GM12878 (cell line): Measurements from ENCODE around the gene ZNF836. TPM values are rescaled to one million over a fixed set of nuclear protein-coding genes. Genes with fewer than 3 reads are reported as not detected.

Experiments
- ATAC-seq: fragments of 200-7000 bp; cut with Tn5 transposase; 3 replicates; pipeline ENCODE4 v1.9.1; 2020; ENCODE audit warnings: mild to moderate bottlenecking, moderate library complexity
- BruUV-seq: library from RNA; stranded (reverse); fragments of 400-500 nt; replicated peaks from 2 replicates; lab custom pipeline; 2021; lab: Mats Ljungman, UMichigan
- CTCF ChIA-PET: fragments of 300-600 bp; sonication (Branson Sonifier 250); formaldehyde crosslinking; extraction: SDS; loops from one replicate; lab custom pipeline; 2021; ENCODE audit warnings: inconsistent platforms; lab: Yijun Ruan, JAX
- POLR2A ChIA-PET: fragments of 350-600 bp; formaldehyde crosslinking; extraction: SDS; loops from one replicate; lab custom pipeline; 2021; ENCODE audit warnings: inconsistent platforms; lab: Charles Lee
- RAD21 ChIA-PET: fragments of 300-600 bp; sonication (Branson Sonifier 250); formaldehyde crosslinking; loops from one replicate; lab custom pipeline; 2023; ENCODE audit warnings: antibody characterized with exemption; ENCODE audit not compliant: unreplicated experiment; lab: Charles Lee
- SMC1A ChIA-PET: fragments of 300-600 bp; sonication (Branson Sonifier 250); formaldehyde crosslinking; loops from one replicate; lab custom pipeline; 2023; ENCODE audit not compliant: unreplicated experiment, uncharacterized antibody; lab: Charles Lee
- DNase-seq: peaks from one replicate; pipeline ENCODE4 v3.0.0-alpha.2; 2011; ENCODE audit warnings: low read depth, low spot score
- FAIRE-seq: peaks from 3 replicates; lab custom pipeline; 2011; peaks lifted over from hg19 to GRCh38; lab: Jason Lieb, UNC
- H2AFZ ChIP-seq: 2 replicates; pipeline ENCODE4 v1.6.0; 2011; ENCODE audit warnings: low read depth, low read length, control low read depth; ENCODE audit not compliant: control insufficient read depth
- H3K27ac ChIP-seq: 2 replicates; pipeline ENCODE4 v1.5.1; 2011; ENCODE audit warnings: control low read depth; ENCODE audit not compliant: control insufficient read depth, insufficient read depth
- H3K27me3 ChIP-seq, 2 experiments: replicated peaks in 1 of 2; 2 replicates each; pipeline versions ENCODE4 v1.6.0 to v1.6.1; 2011; ENCODE audit warnings: low read length in 1 of 2; ENCODE audit not compliant: control insufficient read depth in 2 of 2, insufficient read depth in 2 of 2
- H3K36me3 ChIP-seq, 2 experiments: 2 replicates each; pipeline ENCODE4 v1.5.1; 2011; ENCODE audit warnings: low read length in 1 of 2; ENCODE audit not compliant: control insufficient read depth in 2 of 2, insufficient read depth in 2 of 2
- H3K4me1 ChIP-seq: 2 replicates; pipeline ENCODE4 v1.6.1; 2011; ENCODE audit warnings: mild to moderate bottlenecking, low read length, moderate library complexity, mixed read lengths; ENCODE audit not compliant: control insufficient read depth, insufficient read depth
- H3K4me2 ChIP-seq: 2 replicates; pipeline ENCODE4 v1.6.0; 2011; ENCODE audit warnings: control low read depth; ENCODE audit not compliant: control insufficient read depth, insufficient read depth
- H3K4me3 ChIP-seq: fragments of 200-600 bp; sonication (generic); 2 replicates; pipeline ENCODE4 v1.5.1; 2016
- H3K79me2 ChIP-seq: 2 replicates; pipeline ENCODE4 v1.6.0; 2011; ENCODE audit warnings: low read length; ENCODE audit not compliant: control insufficient read depth, insufficient read depth
- H3K9ac ChIP-seq: 2 replicates; pipeline ENCODE4 v1.8.0; 2011; ENCODE audit warnings: low read length, control low read depth, mixed read lengths; ENCODE audit not compliant: control insufficient read depth, insufficient read depth
- H3K9me3 ChIP-seq: replicated peaks from 3 replicates; pipeline ENCODE4 v1.5.1; 2011; ENCODE audit warnings: mild to moderate bottlenecking, low read length; ENCODE audit not compliant: control insufficient read depth, insufficient read depth
- H4K20me1 ChIP-seq: 2 replicates; pipeline ENCODE4 v1.6.0; 2011; ENCODE audit not compliant: control insufficient read depth, insufficient read depth
- CTCF ChIP-seq, 3 experiments: IDR thresholded peaks in 2 of 3; conservative IDR thresholded peaks in 1 of 3; 2 replicates each; pipeline ENCODE4 v1.5.1; 2011; ENCODE audit warnings: low read depth in 3 of 3, low read length in 3 of 3, mild to moderate bottlenecking in 3 of 3, control low read depth in 2 of 3, moderate library complexity in 2 of 3, inconsistent platforms in 1 of 3, mixed read lengths in 1 of 3; ENCODE audit not compliant: control insufficient read depth in 2 of 3, insufficient read depth in 1 of 3; ENCODE audit errors: extremely low read depth in 1 of 3
- EED ChIP-seq: sonication (generic); IDR thresholded peaks from 2 replicates; pipeline ENCODE4 v1.6.1; 2016; ENCODE audit warnings: antibody characterized with exemption, low read depth
- EGR1 ChIP-seq, 2 experiments: IDR thresholded peaks; 1 replicate in 1 of 2; 2 replicates in 1 of 2; pipeline ENCODE4 v1.6.1; 2011 to 2012; ENCODE audit warnings: low read depth in 2 of 2, low read length in 2 of 2, borderline replicate concordance in 1 of 2, mild to moderate bottlenecking in 1 of 2, moderate library complexity in 1 of 2
- ETV6 ChIP-seq, 2 experiments: fragments of 450-650 bp in 1 of 2; IDR thresholded peaks in 1 of 2; conservative IDR thresholded peaks in 1 of 2; 2 replicates each; pipeline ENCODE4 v1.6.1; 2014; ENCODE audit warnings: antibody characterized with exemption in 1 of 2, borderline replicate concordance in 1 of 2, low read depth in 1 of 2, mild to moderate bottlenecking in 1 of 2, moderate library complexity in 1 of 2
- GATAD2B ChIP-seq: fragments of 450-650 bp; conservative IDR thresholded peaks from 2 replicates; pipeline ENCODE4 v1.6.1; 2017; ENCODE audit warnings: low read depth, mild to moderate bottlenecking, moderate library complexity
- LARP7 ChIP-seq: fragments of 450-650 bp; IDR thresholded peaks from 2 replicates; pipeline ENCODE4 v1.6.1; 2017; ENCODE audit warnings: mild to moderate bottlenecking
- MAX ChIP-seq: IDR thresholded peaks from 2 replicates; pipeline ENCODE4 v1.6.1; 2012; ENCODE audit warnings: low read depth, low read length, improper control_type of control experiment
- PBX3 ChIP-seq: IDR thresholded peaks from 2 replicates; pipeline ENCODE4 v1.6.1; 2011; ENCODE audit warnings: mild to moderate bottlenecking, low read depth, low read length, moderate library complexity; ENCODE audit not compliant: insufficient replicate concordance
- RCOR1 ChIP-seq: conservative IDR thresholded peaks from 2 replicates; pipeline ENCODE4 v1.6.1; 2012; ENCODE audit warnings: low read depth, low read length, improper control_type of control experiment
- SRF ChIP-seq, 2 experiments: IDR thresholded peaks; 2 replicates each; pipeline ENCODE4 v1.6.1; 2011; ENCODE audit warnings: low read depth in 2 of 2, low read length in 2 of 2, mild to moderate bottlenecking in 1 of 2, moderate library complexity in 1 of 2
- SUZ12 ChIP-seq: fragments of 200-600 bp; sonication (generic); IDR thresholded peaks from one replicate; pipeline ENCODE4 v1.6.1; 2018; ENCODE audit warnings: antibody characterized with exemption, mild to moderate bottlenecking; ENCODE audit not compliant: unreplicated experiment
- YY1 ChIP-seq: IDR thresholded peaks from 2 replicates; pipeline ENCODE4 v1.6.1; 2011; ENCODE audit warnings: low read depth, mild to moderate bottlenecking, low read length
- WGBS: methylation state at CpG from one replicate; pipeline ENCODE4 v1.1.6; 2016; ENCODE audit warnings: low lambda C conversion rate; ENCODE audit not compliant: insufficient replicate concordance, insufficient coverage; ENCODE audit errors: missing lambda C conversion rate; 5-methylcytosine and 5-hydroxymethylcytosine counted together
- in situ Hi-C: fragments of 300-500 bp; cut with MboI; formaldehyde crosslinking; loops from 9 replicates; pipeline ENCODE4 v1.14.3; 2018; ENCODE audit warnings: mixed read lengths
- intact Hi-C: fragments of 100-400 bp; cut with micrococcal nuclease; formaldehyde crosslinking; loops from one replicate; pipeline ENCODE4 v1.14.2; 2022; ENCODE audit not compliant: unreplicated experiment
- polyA plus RNA-seq, 11 experiments: library from polyadenylated mRNA; depleted of rRNA in 4 of 11; unstranded in 6 of 11; stranded (reverse) in 5 of 11; fragments of >200 nt; fragmentation: Nextera tagmentation in 4 of 11; fragmentation: Illumina TruSeq in 1 of 11; extraction: Ambion mirVana in 4 of 11; extraction: Trizol in 1 of 11; gene quantifications; 1 replicate in 1 of 11; 2 replicates in 10 of 11; pipeline versions ENCODE4 v1.2.1 to v1.2.3, GENCODE V29; 2011 to 2016; ENCODE audit warnings: inconsistent platforms in 2 of 11, missing spikeins in 2 of 11, low read depth in 1 of 11
- total RNA-seq, 4 experiments: library from RNA; depleted of rRNA in 3 of 4; stranded (reverse); fragments of >200 nt in 3 of 4; fragmentation: Illumina TruSeq in 1 of 4; extraction: Trizol in 1 of 4; gene quantifications; 2 replicates each; pipeline versions ENCODE4 v1.2.1 to v1.2.3, GENCODE V29; 2013 to 2021

Gene ZNF836
- total and polyA plus RNA-seq, 10 of the 15 experiments (the other 5 are each of a cell fraction or from before 2014, with no cell fraction given) = 4.5 to 9.2 (median 6.2) TPM

- ATAC-seq (no peak), FAIRE-seq (no peak), DNase-seq (no peak)
- H4K20me1 ChIP-seq = no peaks in the 10 kb centered on the region
- ChIA-PET CTCF (no interaction called here), RAD21 (no interaction called here), POLR2A (interaction anchor here (0.6 to 1.2 kb wide), 2 partner anchors 19 to 126 kb away, joined by 3 to 5 read pairs; no protein-coding TSS in a partner anchor), SMC1A (no interaction called here)
- TF ChIP-seq EED = no peak
- TF ChIP-seq SUZ12 = no peak
- TF ChIP-seq YY1 = no peak
- no peak for TF ChIP-seq RCOR1
- TF ChIP-seq MAX = no peak
- TF ChIP-seq LARP7 = no peak
- TF ChIP-seq GATAD2B = no peak
- TF ChIP-seq CTCF (IDR thresholded peaks at IDR 0.05 in 2 of 3, conservative IDR thresholded peaks at IDR 0.05 in 1 of 3; ENCODE audit: control insufficient read depth in 2 of 3, extremely low read depth in 1 of 3, insufficient read depth in 1 of 3, low read depth in 3 of 3, low read length in 3 of 3) = no peak
- TF ChIP-seq EGR1 (IDR thresholded peaks at IDR 0.05; ENCODE audit: borderline replicate concordance in 1 of 2, low read depth in 2 of 2, low read length in 2 of 2) = no peak
- no peak for TF ChIP-seq SRF (IDR thresholded peaks at IDR 0.05; ENCODE audit: low read depth in 2 of 2, low read length in 2 of 2)
- no peak for TF ChIP-seq ETV6 (conservative IDR thresholded peaks at IDR 0.05 in 1 of 2, IDR thresholded peaks at IDR 0.05 in 1 of 2; ENCODE audit: borderline replicate concordance in 1 of 2, low read depth in 1 of 2)
- TF ChIP-seq PBX3 = no peak
- H3K4me3 ChIP-seq = peak overlapping the region; percentile 92
- H3K36me3 ChIP-seq = no peaks in the 10 kb centered on the region; a peak in 1 of 4 replicates
- BruUV-seq = no TSS peak
- peaks cover 17% of the 10 kb centered on the region; the same call in 2 of the 3 replicates for H3K9me3 ChIP-seq
- H3K4me1 ChIP-seq = peaks cover 4% of the 10 kb centered on the region
- peaks cover 3% of the 10 kb centered on the region; the same call in 1 of the 2 replicates for H3K79me2 ChIP-seq
- peak overlapping the region; percentile 88 for H2AFZ ChIP-seq
- H3K27ac ChIP-seq = no peak overlapping the region
- in situ Hi-C loops = no loop called here
- intact Hi-C loops = no loop called here
- peak overlapping the region; percentile 81; the same call in 1 of the 2 replicates for H3K9ac ChIP-seq
- WGBS = 35% methylated on average over 5 of the region's 5 CpGs
- H3K27me3 ChIP-seq = no peaks in the 10 kb centered on the region
- H3K4me2 ChIP-seq = peak overlapping the region; percentile 93
These were observed 1.1 kb downstream of the ZNF836 start for GRCh38 chr19:52170304-52170703.
